IMR-90 (cell line): ENCODE data around the gene COG3. TPM values are rescaled to one million over a fixed set of nuclear protein-coding genes. Genes with fewer than 3 reads are reported as not detected.

Experiments used
- ATAC-seq: fragments of 200-7000 bp; cut with Tn5 transposase; 2 replicates; pipeline ENCODE4 v1.9.1; 2020; ENCODE audit warnings: low read depth, mild to moderate bottlenecking, moderate library complexity
- BruUV-seq: library from RNA; stranded (reverse); fragments of 400-500 nt; replicated peaks from 2 replicates; lab custom pipeline; 2021; lab: Mats Ljungman, UMichigan
- CTCF ChIA-PET: fragments of 300-600 bp; formaldehyde crosslinking; extraction: SDS; loops from one replicate; lab custom pipeline; 2021; ENCODE audit warnings: antibody characterized with exemption; lab: Yijun Ruan, JAX
- POLR2A ChIA-PET: fragments of 300-600 bp; sonication (Branson Sonifier 250); formaldehyde crosslinking; loops from one replicate; lab custom pipeline; 2022; ENCODE audit warnings: antibody characterized with exemption; ENCODE audit not compliant: unreplicated experiment; lab: Charles Lee
- DNase-seq: peaks from one replicate; pipeline ENCODE4 v3.0.0; 2013
- H2AFZ ChIP-seq: replicated peaks from 2 replicates; pipeline ENCODE3; 2013; ENCODE audit warnings: low read length, mild to moderate bottlenecking; ENCODE audit not compliant: poor library complexity
- H2AK5ac ChIP-seq: 2 replicates; pipeline ENCODE4 v1.6.1; 2013; ENCODE audit warnings: low read depth, low read length, inconsistent platforms
- H2AK9ac ChIP-seq: replicated peaks from 2 replicates; pipeline ENCODE3; 2013; ENCODE audit warnings: mild to moderate bottlenecking, low read depth, low read length, moderate library complexity; ENCODE audit not compliant: poor library complexity
- H2BK120ac ChIP-seq: 2 replicates; pipeline ENCODE4 v1.6.1; 2013; ENCODE audit warnings: low read depth, low read length, inconsistent platforms
- H2BK15ac ChIP-seq: 3 replicates; pipeline ENCODE4 v1.6.1; 2013; ENCODE audit warnings: low read depth, low read length, inconsistent platforms
- H2BK20ac ChIP-seq: 2 replicates; pipeline ENCODE4 v1.6.1; 2013; ENCODE audit warnings: low read depth, mild to moderate bottlenecking, inconsistent platforms, low read length, moderate library complexity
- H2BK5ac ChIP-seq: 2 replicates; pipeline ENCODE4 v1.6.1; 2013; ENCODE audit warnings: mild to moderate bottlenecking, low read depth, low read length, inconsistent platforms; ENCODE audit not compliant: poor library complexity, severe bottlenecking
- H3K14ac ChIP-seq: replicated peaks from 2 replicates; pipeline ENCODE4 v1.6.1; 2013; ENCODE audit warnings: low read depth, low read length, inconsistent platforms
- H3K18ac ChIP-seq: 2 replicates; pipeline ENCODE4 v1.6.1; 2013; ENCODE audit warnings: low read depth, low read length, control low read depth
- H3K23ac ChIP-seq: 2 replicates; pipeline ENCODE4 v1.6.1; 2013; ENCODE audit warnings: low read depth, low read length, inconsistent platforms
- H3K27ac ChIP-seq: 2 replicates; pipeline ENCODE4 v1.5.1; 2013; ENCODE audit warnings: mild to moderate bottlenecking, control low read depth, low read length; ENCODE audit not compliant: insufficient read depth
- H3K27me3 ChIP-seq: 2 replicates; pipeline ENCODE4 v1.6.1; 2013; ENCODE audit warnings: low read length; ENCODE audit not compliant: control insufficient read depth, insufficient read depth
- H3K36me3 ChIP-seq: 2 replicates; pipeline ENCODE4 v1.6.1; 2013; ENCODE audit warnings: low read length, mixed read lengths; ENCODE audit not compliant: control insufficient read depth, insufficient read depth
- H3K4ac ChIP-seq: 2 replicates; pipeline ENCODE4 v1.6.1; 2013; ENCODE audit warnings: low read depth, low read length, inconsistent platforms
- H3K4me1 ChIP-seq: 2 replicates; pipeline ENCODE4 v1.6.1; 2013; ENCODE audit warnings: low read length, mixed read lengths; ENCODE audit not compliant: control insufficient read depth, insufficient read depth
- H3K4me2 ChIP-seq: 2 replicates; pipeline ENCODE4 v1.6.1; 2013; ENCODE audit warnings: low read depth, mild to moderate bottlenecking, control low read depth, low read length, moderate library complexity
- H3K4me3 ChIP-seq: 2 replicates; pipeline ENCODE4 v1.5.1; 2013; ENCODE audit warnings: low read depth, mild to moderate bottlenecking, control low read depth, low read length, moderate library complexity; ENCODE audit not compliant: insufficient read depth
- H3K56ac ChIP-seq: 2 replicates; pipeline ENCODE4 v1.6.1; 2013; ENCODE audit warnings: low read length, inconsistent platforms; ENCODE audit not compliant: insufficient read depth; ENCODE audit errors: extremely low read depth
- H3K79me1 ChIP-seq, 2 experiments: 2 replicates each; pipeline ENCODE4 v1.6.1; 2013; ENCODE audit warnings: low read length in 2 of 2, inconsistent platforms in 1 of 2, low read depth in 1 of 2
- H3K9ac ChIP-seq: 2 replicates; pipeline ENCODE4 v1.6.1; 2013; ENCODE audit warnings: low read depth, low read length, control low read depth
- H3K9me1 ChIP-seq: 2 replicates; pipeline ENCODE4 v1.6.1; 2013; ENCODE audit warnings: low read length, inconsistent platforms; ENCODE audit not compliant: insufficient read depth
- H3K9me3 ChIP-seq: 2 replicates; pipeline ENCODE4 v1.6.1; 2013; ENCODE audit warnings: low read length; ENCODE audit not compliant: control insufficient read depth, insufficient read depth
- H4K20me1 ChIP-seq: 2 replicates; pipeline ENCODE4 v1.6.1; 2013; ENCODE audit warnings: low read length, inconsistent platforms; ENCODE audit not compliant: insufficient read depth
- H4K5ac ChIP-seq: 2 replicates; pipeline ENCODE4 v1.6.1; 2013; ENCODE audit warnings: mild to moderate bottlenecking, low read depth, low read length, control low read depth
- H4K8ac ChIP-seq, 2 experiments: 2 replicates each; pipeline ENCODE4 v1.6.1; 2013; ENCODE audit warnings: low read depth in 2 of 2, low read length in 2 of 2, control low read depth in 1 of 2, inconsistent platforms in 1 of 2
- H4K91ac ChIP-seq: 2 replicates; pipeline ENCODE4 v1.6.1; 2013; ENCODE audit warnings: low read depth, low read length, inconsistent platforms; ENCODE audit not compliant: insufficient read depth
- BHLHE40 ChIP-seq: fragments of 150-350 bp; IDR thresholded peaks from 2 replicates; pipeline ENCODE4 v1.6.1; 2016; ENCODE audit warnings: mild to moderate bottlenecking, low read depth, low read length
- CEBPB ChIP-seq: IDR thresholded peaks from 2 replicates; pipeline ENCODE4 v1.6.1; 2012; ENCODE audit warnings: low read depth, low read length, improper control_type of control experiment
- CHD1 ChIP-seq: IDR thresholded peaks from 2 replicates; pipeline ENCODE4 v1.6.1; 2012; ENCODE audit warnings: low read depth, low read length, improper control_type of control experiment
- FOS ChIP-seq: fragments of 150-350 bp; IDR thresholded peaks from 2 replicates; pipeline ENCODE4 v1.6.1; 2016; ENCODE audit warnings: low read depth, low read length
- MAFK ChIP-seq: IDR thresholded peaks from 2 replicates; pipeline ENCODE4 v1.6.1; 2012; ENCODE audit warnings: low read depth, low read length, improper control_type of control experiment
- MAZ ChIP-seq: IDR thresholded peaks from 2 replicates; pipeline ENCODE4 v1.6.1; 2012; ENCODE audit warnings: low read depth, mild to moderate bottlenecking, low read length, improper control_type of control experiment, moderate library complexity, borderline replicate concordance
- MXI1 ChIP-seq: IDR thresholded peaks from 2 replicates; pipeline ENCODE4 v1.6.1; 2012; ENCODE audit warnings: low read depth, mild to moderate bottlenecking, low read length, moderate library complexity, borderline replicate concordance
- NFE2L2 ChIP-seq: fragments of 150-350 bp; IDR thresholded peaks from 2 replicates; pipeline ENCODE4 v1.6.1; 2016; ENCODE audit warnings: low read depth, mild to moderate bottlenecking, low read length
- POLR2A ChIP-seq: IDR thresholded peaks from 2 replicates; pipeline ENCODE4 v1.6.1; 2012; ENCODE audit warnings: mild to moderate bottlenecking, low read depth, low read length
- RAD21 ChIP-seq: IDR thresholded peaks from 2 replicates; pipeline ENCODE4 v1.6.1; 2012; ENCODE audit warnings: low read length, improper control_type of control experiment
- RCOR1 ChIP-seq: IDR thresholded peaks from 2 replicates; pipeline ENCODE4 v1.6.1; 2012; ENCODE audit warnings: mild to moderate bottlenecking, low read length, improper control_type of control experiment; ENCODE audit not compliant: insufficient replicate concordance
- RFX5 ChIP-seq: IDR thresholded peaks from 2 replicates; pipeline ENCODE4 v1.8.0; 2012; ENCODE audit warnings: low read depth, mild to moderate bottlenecking, low read length, moderate library complexity
- SMC3 ChIP-seq: fragments of 150-350 bp; IDR thresholded peaks from 2 replicates; pipeline ENCODE4 v1.6.1; 2016; ENCODE audit warnings: low read depth, mild to moderate bottlenecking, antibody characterized with exemption, low read length, moderate library complexity
- WGBS, 2 experiments: methylation state at CpG; one replicate each; pipeline versions ENCODE4 v1.1.5 to v1.1.7; 2013; ENCODE audit warnings: missing lambda C conversion rate in 2 of 2; ENCODE audit not compliant: insufficient read length in 1 of 2; ENCODE audit errors: extremely low coverage in 2 of 2; 5-methylcytosine and 5-hydroxymethylcytosine counted together
- dilution Hi-C: fragments of 300-500 bp; cut with HindIII; formaldehyde crosslinking; loops from one replicate; pipeline ENCODE4 v1.14.3; 2018; ENCODE audit warnings: low sequenced_read_pairs; ENCODE audit not compliant: unreplicated experiment
- in situ Hi-C: fragments of 300-500 bp; cut with MboI; formaldehyde crosslinking; loops from 3 replicates; pipeline ENCODE4 v1.14.3; 2019; ENCODE audit warnings: low sequenced_read_pairs, inconsistent platforms, mixed read lengths
- intact Hi-C: fragments of 100-400 bp; cut with micrococcal nuclease; formaldehyde crosslinking; loops from 2 replicates; pipeline ENCODE4 v1.10.0; 2022
- polyA plus RNA-seq, 3 experiments: library from polyadenylated mRNA; depleted of rRNA; stranded (reverse); fragments of >200 nt; gene quantifications; 2 replicates each; pipeline ENCODE4 v1.2.3, GENCODE V29; 2012; ENCODE audit warnings: low replicate concordance in 1 of 3
- total RNA-seq: library from RNA; depleted of rRNA; stranded (reverse); fragments of >200 nt; gene quantifications from 2 replicates; pipeline ENCODE4 v1.2.3, GENCODE V29; 2012
- TF ChIP-seq, protein P1 (sequence below): fragments of 150-350 bp; IDR thresholded peaks from 2 replicates; pipeline ENCODE4 v1.6.1; 2016; ENCODE audit warnings: low read depth, mild to moderate bottlenecking, low read length, moderate library complexity, borderline replicate concordance
- TF ChIP-seq, protein P2 (sequence below): conservative IDR thresholded peaks from 2 replicates; pipeline ENCODE4 v1.5.1; 2012; ENCODE audit warnings: mild to moderate bottlenecking, low read depth, low read length, improper control_type of control experiment
- TF ChIP-seq, protein P3 (sequence below): fragments of 150-350 bp; IDR thresholded peaks from 2 replicates; pipeline ENCODE4 v1.6.1; 2017; ENCODE audit warnings: mild to moderate bottlenecking, antibody characterized with exemption, low read length, low read depth

The COG3 gene
- total and polyA plus RNA-seq, 2 of the 4 experiments (the other 2 are of a cell fraction), result 21.7 to 31.9 TPM

- H2BK120ac ChIP-seq, result no peak overlapping the region
- H3K36me3 ChIP-seq, result no peaks in the 10 kb centered on the region
- H2BK15ac ChIP-seq, result no peak overlapping the region
- H3K4me1 ChIP-seq, result peaks cover 3% of the 10 kb centered on the region; the same call in 1 of the 2 replicates
- ATAC-seq, result no peak
- no peaks in the 10 kb centered on the region for H3K9me1 ChIP-seq
- no TSS peak for BruUV-seq
- H3K18ac ChIP-seq, result no peak overlapping the region
- WGBS, 2 experiments, result 77% methylated on average over 2 of the region's 4 CpGs; no CpG with 5 or more reads in 1 of the 2 experiments
- H2AK9ac ChIP-seq, result no peak overlapping the region
- H3K4me3 ChIP-seq, result no peak overlapping the region
- H3K79me1 ChIP-seq, result no peaks in the 10 kb centered on the region
- H3K27ac ChIP-seq, result no peak overlapping the region
- no peak overlapping the region for H2BK5ac ChIP-seq
- H2BK20ac ChIP-seq, result no peak overlapping the region
- H4K20me1 ChIP-seq, result no peaks in the 10 kb centered on the region
- H3K9ac ChIP-seq, result no peak overlapping the region
- peaks cover 2% of the 10 kb centered on the region for H3K27me3 ChIP-seq
- CTCF ChIA-PET, result no interaction called here
- H3K23ac ChIP-seq, result no peak overlapping the region
- dilution Hi-C loops (no loop called here), intact Hi-C loops (no loop called here), in situ Hi-C loops (no loop called here)
- H2AFZ ChIP-seq, result no peak overlapping the region
- H3K4me2 ChIP-seq, result no peak overlapping the region
- H3K14ac ChIP-seq, result no peak overlapping the region
- no peak overlapping the region for H3K56ac ChIP-seq
- H3K9me3 ChIP-seq, result no peaks in the 10 kb centered on the region
- no peak overlapping the region for H3K4ac ChIP-seq
- no peak overlapping the region for H2AK5ac ChIP-seq
- TF ChIP-seq, protein P1, sequence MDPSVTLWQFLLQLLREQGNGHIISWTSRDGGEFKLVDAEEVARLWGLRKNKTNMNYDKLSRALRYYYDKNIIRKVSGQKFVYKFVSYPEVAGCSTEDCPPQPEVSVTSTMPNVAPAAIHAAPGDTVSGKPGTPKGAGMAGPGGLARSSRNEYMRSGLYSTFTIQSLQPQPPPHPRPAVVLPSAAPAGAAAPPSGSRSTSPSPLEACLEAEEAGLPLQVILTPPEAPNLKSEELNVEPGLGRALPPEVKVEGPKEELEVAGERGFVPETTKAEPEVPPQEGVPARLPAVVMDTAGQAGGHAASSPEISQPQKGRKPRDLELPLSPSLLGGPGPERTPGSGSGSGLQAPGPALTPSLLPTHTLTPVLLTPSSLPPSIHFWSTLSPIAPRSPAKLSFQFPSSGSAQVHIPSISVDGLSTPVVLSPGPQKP, result no peak
- no peak for TF ChIP-seq RCOR1
- TF ChIP-seq BHLHE40, result no peak
- TF ChIP-seq, protein P2, sequence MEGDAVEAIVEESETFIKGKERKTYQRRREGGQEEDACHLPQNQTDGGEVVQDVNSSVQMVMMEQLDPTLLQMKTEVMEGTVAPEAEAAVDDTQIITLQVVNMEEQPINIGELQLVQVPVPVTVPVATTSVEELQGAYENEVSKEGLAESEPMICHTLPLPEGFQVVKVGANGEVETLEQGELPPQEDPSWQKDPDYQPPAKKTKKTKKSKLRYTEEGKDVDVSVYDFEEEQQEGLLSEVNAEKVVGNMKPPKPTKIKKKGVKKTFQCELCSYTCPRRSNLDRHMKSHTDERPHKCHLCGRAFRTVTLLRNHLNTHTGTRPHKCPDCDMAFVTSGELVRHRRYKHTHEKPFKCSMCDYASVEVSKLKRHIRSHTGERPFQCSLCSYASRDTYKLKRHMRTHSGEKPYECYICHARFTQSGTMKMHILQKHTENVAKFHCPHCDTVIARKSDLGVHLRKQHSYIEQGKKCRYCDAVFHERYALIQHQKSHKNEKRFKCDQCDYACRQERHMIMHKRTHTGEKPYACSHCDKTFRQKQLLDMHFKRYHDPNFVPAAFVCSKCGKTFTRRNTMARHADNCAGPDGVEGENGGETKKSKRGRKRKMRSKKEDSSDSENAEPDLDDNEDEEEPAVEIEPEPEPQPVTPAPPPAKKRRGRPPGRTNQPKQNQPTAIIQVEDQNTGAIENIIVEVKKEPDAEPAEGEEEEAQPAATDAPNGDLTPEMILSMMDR, result no peak
- TF ChIP-seq MAFK, result no peak
- TF ChIP-seq CEBPB, result no peak
- TF ChIP-seq, protein P3, sequence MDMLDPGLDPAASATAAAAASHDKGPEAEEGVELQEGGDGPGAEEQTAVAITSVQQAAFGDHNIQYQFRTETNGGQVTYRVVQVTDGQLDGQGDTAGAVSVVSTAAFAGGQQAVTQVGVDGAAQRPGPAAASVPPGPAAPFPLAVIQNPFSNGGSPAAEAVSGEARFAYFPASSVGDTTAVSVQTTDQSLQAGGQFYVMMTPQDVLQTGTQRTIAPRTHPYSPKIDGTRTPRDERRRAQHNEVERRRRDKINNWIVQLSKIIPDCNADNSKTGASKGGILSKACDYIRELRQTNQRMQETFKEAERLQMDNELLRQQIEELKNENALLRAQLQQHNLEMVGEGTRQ, result no peak
- TF ChIP-seq RAD21, result no peak
- no peak for TF ChIP-seq SMC3
- no peak for TF ChIP-seq CHD1
- no peak for TF ChIP-seq NFE2L2
- no peak for TF ChIP-seq FOS
- TF ChIP-seq RFX5, result no peak
- no peak for TF ChIP-seq MXI1
- TF ChIP-seq POLR2A, result no peak
- no peak for TF ChIP-seq MAZ
- DNase-seq, result no peak
- no peak overlapping the region for H4K5ac ChIP-seq
- POLR2A ChIA-PET, result no interaction called here
- no peak overlapping the region for H4K8ac ChIP-seq
- H4K91ac ChIP-seq, result no peak overlapping the region
Measured at GRCh38 chr13:45437947-45438346, 26.8 kb upstream of the COG3 start.
